GM21717 (cell line): Measurements from ENCODE around the gene ARRB2.
A peak's percentile ranks its signal among the peaks of the same experiment; 100 is the strongest.
"Not testable (repeated sequence)": the region's sequence is repeated elsewhere in the genome, so short reads cannot be mapped to it uniquely, and the experiment has no call there.

Experiments used
- ATAC-seq: cut with Tn5 transposase; IDR thresholded peaks from one replicate; pipeline ENCODE4 v1.9.1; 2021; ENCODE audit warnings: mild to moderate bottlenecking, moderate library complexity; ENCODE audit not compliant: unreplicated experiment

ARRB2 gene

DNA sequence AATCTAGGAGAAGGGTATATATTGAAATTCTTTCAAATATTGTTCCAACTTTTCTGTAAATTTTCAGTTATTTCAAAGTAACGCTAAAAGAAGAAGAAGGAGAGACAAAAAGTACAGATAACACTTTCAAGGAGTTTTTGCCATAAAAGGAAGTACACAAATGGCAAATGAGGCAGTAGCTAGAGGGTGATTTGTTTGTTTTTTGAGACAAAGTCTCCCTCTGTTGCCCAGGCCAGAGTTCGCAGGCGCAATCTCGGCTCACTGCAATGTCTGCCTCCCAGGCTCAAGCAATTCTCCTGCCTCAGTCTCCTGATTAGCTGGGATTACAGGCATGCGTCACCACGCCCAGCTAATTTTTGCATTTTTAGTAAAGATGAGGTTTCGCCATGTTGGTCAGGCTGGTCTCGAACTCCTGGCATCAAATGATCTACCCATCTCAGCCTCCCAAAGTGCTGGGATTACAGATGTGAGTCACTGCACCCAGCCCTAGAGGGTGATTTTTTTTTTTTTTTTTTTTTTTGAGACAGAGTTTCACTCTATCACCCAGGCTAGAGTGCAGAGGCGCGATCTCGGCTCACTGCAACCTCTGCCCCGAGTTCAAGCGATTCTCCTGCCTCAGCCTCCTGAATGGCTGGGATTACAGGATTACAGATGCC lies 10.9 kb upstream of the ARRB2 start:
- ATAC-seq, result not testable (repeated sequence)

DNA sequence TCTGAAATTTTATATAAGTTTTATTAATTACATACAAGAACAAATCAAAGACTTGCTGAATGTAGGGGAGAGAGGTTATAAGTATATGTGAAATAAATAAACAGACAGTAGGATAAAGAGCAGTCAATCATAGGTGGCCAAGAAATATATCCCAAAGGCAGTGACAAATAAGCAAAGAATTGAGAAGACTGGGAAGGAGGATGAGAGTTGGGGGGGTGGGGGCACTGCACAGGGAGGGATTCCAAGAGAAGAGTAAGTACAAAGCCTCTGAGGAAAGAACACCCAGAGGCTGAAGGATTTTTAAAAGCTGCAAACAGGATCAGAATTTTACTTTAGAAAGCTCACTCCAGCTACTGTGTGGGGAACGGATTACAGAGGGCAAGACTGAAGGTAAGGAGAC lies 9.3 kb upstream of the ARRB2 start:
- no peak for ATAC-seq

DNA sequence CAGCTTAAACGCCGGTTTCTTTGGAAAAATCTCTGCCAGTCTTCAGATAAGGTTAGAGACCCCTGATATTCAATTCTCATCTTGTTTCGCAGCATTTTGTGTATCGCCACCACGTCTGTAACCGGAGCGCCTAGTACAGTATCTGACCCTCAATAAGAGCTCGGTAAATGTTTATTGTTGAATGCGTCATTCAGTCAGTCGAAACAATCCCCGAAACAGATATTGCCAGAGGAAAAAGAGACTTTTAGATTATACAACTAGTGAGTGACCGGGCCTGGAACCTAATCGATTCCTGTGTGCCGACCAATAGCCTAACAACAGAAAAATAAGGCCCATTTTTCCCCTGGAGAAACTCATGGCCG lies 7.1 kb upstream of the ARRB2 start:
- ATAC-seq, result no peak

DNA sequence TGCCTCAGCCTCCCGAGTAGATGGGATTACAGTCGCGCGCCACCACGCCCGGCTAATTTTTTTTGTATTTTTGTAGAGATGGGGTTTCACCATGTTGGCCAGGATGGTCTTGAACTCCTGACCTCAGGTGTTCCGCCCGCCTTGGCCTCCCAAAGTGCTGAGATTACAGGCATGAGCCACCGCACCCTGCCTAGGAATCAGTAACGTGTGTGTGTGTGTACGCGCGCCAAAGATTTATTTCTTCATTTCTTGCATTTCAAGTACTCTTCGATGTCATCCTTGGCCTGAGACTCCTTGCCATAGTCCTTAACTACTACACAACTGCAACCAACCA lies 5.9 kb upstream of the ARRB2 start:
- ATAC-seq, result not testable (repeated sequence)

DNA sequence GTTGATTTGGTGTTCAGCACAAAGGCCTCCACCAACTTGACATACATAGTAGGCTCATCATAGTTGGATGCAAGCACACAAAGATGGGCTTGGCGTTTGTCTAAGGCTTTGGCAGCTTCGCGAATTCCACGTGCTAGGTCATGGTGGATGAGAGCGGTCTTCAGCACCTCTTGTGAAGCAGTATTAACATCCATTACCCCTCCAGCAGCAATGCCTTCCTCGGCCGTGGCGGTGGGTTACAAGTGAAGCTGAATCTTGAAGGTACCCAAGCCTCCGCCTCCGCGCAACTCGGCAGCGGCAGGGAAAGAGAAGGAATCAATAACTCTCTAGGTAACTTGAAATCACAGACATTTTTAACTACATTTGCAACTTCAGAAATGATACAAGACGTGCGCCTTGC lies 5.4 kb upstream of the ARRB2 start:
- ATAC-seq, result no peak

DNA sequence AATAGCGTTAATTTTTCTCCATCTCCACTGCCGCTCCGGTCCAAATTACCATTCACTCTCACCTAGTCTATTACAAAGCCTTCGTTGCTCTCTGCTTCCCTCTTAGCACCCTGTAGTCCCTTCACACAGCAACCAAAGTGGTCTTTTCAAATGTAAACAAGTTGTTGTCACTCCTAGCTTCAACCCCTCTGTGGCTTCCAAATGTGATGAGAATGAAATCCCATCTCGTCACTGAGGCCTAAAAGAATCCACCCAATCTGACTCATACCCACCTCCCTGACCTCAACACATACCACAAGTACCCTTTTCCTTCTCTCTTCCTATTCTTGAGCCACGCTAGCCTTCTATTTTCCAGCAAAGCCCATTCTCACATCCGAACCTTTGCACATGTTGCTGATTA lies 4.3 kb upstream of the ARRB2 start:
- ATAC-seq, result no peak

DNA sequence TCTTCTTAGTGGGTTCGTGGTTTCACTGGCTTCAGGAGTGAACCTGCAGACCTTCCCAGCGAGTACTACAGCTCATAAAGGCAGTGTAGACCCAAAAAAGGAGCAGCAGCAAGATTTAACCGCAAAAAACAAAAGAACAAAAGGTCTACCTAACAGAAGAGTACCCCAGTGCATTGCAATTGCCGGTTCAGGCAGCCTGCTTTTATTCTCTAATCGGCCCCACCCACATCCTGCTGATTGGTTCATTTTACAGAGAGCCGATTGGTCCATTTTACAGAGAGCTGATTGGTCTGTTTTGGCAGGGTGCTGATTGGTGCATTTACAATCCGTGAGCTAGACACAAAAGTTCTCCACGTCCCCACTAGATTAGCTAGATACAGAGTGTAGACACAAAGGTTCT lies 2.0 kb upstream of the ARRB2 start:
- no peak for ATAC-seq

DNA sequence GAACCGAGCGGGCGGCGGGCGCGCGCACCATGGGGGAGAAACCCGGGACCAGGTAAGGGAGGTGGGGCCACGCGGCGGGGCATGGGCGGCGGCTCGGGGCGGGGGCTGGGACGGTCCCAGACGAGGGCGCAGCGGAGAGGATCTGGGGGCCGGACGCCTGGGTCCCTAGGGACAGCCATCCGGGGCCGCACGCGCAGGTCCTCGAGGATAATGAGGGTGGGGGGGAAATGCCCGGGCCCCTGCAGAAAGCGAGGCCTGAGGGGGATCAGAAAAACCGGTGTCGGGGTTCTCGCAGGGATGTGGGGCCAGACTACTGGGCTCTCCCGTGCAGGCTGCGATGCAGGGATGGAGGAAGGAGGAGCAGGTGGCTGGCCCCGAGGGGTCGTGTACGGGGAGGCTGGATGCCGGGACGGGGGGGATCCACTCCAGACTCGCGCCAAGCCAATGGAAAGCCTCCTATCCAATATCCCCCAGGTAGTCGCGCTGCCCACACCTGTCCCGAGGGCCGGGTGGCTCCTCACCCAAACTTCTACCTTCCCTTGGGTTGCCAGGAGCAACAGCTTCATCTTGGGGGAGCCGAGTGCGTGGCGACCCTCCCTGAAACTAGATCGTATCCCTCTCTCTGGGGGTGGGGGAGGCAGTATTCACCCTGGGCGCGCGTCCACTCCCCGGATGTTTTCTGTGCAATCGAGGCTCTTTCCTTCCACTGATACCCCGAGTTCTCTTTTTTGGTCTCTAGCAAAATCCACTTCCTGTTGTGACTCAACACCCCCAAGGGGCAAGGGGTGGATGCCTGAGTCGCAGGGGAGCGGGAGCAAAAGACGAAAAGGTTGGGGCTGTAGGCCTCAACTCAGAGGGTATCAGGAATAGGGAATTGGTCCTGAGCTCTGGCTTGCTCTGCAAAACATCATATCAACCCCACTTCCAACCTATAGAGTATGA lies 532 bp downstream of the ARRB2 start:
- ATAC-seq, result peak; percentile 51

DNA sequence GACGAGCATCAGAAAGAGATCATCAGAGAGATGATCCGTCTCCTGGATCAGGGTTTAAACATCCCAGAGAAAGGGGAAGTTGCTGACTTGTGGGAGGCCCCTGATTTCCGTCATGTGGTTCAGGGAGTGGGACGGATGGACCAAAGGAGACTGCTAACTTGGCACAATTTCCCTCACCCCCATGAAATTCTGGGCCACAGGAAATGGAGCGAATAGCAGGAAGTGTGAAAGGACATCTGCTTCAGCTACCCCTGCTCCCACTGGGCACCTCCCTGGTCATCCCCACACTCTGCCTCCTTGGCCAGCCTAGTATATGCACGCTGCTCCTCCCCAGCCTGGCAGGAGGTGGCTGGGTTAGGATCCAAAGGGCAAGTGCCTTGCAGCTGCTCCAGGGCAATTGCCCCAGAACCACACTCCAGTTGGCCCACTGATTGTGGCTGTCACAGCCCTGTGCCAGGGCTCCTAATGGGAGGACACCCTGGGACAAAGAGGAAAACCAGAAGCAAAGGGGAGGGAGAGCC lies 1.3 kb downstream of the ARRB2 start:
- no peak for ATAC-seq

DNA sequence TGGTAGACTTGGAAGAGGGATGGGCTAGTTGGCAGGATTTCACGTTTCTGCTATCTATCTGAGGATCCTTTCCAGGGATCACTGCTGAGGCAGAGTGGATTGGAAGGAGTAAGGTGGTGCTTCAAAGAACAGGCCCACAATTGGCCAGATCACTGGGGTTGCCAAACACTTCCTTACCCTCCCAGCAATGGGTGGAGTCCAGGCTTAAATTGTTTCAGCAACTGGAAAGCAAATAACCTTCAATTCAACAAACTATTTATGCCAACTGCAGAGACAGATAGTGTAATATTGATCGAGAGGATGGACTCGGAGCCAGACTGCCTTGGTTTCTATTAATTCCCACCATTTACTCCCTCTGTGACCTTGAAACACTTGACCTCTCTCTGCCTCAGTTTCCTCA lies 2.1 kb downstream of the ARRB2 start:
- no peak for ATAC-seq

DNA sequence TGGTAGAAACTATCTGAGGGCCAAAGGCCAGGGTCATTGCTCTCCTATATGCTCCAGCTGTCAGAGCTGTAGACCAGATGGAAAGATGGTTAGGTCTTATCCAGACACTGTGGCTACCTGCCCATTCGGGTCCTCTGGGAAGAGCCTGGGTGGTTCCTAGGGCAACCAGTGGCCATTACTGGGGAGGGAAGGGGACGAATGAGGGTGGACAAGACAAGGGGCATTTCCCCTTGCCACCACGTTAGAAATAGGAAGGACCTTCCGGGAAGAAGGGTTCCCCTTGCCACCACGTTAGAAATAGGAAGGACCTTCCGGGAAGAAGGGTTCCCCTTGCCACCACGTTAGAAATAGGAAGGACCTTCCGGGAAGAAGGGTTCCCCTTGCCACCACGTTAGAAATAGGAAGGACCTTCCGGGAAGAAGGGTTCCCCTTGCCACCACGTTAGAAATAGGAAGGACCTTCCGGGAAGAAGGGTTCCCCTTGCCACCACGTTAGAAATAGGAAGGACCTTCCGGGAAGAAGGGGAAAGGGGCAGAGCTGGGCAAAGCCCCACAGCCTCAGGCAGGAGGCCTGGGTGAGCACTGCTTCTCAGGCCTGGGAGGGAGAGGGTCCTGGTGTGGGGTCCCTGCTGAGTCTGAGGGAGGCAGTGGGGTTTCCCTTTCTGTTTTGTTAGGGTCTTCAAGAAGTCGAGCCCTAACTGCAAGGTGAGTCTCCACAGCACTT lies 4.1 kb downstream of the ARRB2 start:
- ATAC-seq, result not testable (repeated sequence)

DNA sequence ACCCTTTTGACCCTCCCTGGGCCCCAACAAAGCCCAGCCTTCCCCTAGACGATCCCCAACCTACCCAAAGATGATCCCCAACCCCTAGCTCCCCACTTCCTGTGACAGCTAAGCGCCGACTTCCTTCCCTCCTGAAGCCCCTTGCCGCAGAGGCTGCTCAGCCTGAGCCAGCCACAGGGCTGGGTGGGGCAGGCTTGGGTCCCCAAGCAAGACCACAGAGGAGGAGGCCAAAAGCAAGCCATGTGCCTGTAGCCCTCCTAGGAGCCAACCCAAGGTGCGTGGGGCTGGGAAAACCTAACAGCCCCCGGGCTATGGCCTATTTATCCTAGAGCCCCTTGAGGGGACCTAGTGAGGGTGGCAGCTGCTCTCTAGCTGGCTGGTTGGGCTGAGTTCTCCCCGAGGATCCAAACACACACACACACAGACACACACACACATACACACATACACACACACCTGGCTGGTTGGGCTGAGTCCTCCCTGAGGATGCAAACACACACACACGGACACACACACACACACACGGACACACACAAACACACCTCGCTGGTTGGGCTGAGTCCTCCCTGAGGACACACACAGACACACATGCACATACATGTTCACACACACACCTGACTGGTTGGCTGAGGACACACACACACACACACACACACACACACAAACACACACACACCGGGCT lies 4.8 kb downstream of the ARRB2 start:
- no peak for ATAC-seq

DNA sequence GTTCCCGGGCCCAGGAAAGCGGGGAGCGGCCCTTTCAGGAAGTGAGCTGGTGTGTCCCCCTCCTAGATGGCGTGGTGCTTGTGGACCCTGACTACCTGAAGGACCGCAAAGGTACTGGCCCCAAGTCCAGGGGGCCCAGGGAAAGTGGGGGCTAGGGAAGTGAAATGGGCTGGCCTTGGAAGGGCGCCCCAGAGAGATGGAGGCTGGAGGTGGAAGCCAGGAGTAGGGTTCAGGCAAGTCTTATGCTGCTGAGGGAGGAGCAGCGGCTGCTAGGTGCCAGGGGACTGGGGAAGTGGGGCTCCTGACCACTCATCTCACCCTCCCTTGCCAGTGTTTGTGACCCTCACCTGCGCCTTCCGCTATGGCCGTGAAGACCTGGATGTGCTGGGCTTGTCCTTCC lies 5.6 kb downstream of the ARRB2 start:
- no peak for ATAC-seq

DNA sequence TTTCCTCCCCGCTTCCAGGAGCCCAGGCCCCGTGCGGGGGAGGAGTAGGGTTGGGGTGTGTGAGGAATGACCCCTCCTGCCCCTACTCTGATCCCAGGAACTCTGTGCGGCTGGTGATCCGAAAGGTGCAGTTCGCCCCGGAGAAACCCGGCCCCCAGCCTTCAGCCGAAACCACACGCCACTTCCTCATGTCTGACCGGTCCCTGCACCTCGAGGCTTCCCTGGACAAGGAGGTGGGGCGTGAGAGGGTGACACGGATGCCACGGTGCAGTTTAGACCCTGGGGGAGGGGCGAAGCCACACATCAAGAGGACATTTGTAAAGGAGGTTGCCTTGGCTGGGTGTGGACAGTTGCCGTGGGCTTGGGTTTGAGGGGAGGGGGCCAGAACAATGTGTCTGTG lies 7.4 kb downstream of the ARRB2 start:
- no peak for ATAC-seq

DNA sequence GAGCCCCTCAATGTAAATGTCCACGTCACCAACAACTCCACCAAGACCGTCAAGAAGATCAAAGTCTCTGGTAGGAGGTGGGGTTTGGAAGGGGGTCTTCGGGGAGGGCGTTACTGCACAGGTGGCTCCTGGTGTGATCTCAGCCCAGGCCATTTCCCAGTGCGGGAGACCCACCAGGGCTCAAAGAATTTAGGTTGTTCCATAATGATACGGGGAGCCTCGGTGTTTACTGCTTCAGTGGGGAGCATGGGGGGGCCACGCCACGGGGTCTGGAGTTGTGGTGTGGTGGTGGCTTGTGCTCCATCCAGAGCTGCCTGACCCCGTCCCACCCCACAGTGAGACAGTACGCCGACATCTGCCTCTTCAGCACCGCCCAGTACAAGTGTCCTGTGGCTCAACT lies 7.8 kb downstream of the ARRB2 start:
- no peak for ATAC-seq

DNA sequence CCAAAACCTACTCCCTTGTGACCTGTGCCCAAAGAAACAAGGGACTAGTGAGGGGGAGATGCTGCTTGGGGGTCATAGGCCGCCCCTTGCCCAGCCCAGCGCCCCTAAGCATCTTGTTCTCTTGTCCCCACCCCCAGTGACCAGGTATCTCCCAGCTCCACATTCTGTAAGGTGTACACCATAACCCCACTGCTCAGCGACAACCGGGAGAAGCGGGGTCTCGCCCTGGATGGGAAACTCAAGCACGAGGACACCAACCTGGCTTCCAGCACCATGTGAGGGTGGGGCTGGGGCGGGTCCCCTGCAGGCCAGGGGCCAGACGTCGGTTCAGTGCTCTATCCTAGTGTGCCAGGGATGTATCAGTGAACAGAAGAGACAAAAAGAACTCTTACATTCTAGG lies 8.7 kb downstream of the ARRB2 start:
- ATAC-seq, result no peak

DNA sequence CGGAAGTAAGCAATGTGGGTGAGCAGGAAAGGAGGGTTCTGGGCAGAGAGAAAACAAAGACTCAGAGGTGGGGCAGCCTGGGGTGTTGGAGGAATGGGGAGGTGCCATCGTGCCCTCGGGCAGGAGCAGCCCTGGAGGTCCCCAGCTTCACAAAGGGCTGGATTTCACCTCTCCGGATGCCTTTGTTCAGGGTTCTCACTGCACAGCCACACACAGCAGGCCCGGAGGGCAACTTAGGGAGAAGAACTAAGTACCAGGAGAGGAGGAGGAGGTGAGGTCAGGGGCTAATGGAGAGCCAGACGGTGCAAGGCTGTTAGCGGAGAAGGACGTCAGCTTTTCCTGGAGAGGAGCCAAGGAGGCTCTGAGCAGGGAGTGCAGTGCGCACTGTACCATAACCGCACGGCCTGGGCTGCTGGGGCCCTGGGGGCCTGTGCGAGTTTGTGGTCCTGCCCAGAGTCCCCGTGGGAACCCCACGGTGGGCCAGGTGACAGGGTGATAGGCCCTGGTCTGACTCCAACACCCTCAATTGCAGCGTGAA lies 9.3 kb downstream of the ARRB2 start:
- no peak for ATAC-seq

DNA sequence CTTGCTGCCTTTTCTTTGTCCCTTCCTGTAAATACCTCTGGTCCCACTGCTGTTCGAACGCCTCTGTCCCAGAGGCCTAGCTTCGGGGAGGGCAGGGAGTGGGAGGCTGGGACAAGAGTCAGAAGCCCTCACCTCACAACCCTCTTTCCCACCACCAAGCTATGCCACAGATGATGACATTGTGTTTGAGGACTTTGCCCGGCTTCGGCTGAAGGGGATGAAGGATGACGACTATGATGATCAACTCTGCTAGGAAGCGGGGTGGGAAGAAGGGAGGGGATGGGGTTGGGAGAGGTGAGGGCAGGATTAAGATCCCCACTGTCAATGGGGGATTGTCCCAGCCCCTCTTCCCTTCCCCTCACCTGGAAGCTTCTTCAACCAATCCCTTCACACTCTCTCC lies 10.4 kb downstream of the ARRB2 start:
- no peak for ATAC-seq

DNA sequence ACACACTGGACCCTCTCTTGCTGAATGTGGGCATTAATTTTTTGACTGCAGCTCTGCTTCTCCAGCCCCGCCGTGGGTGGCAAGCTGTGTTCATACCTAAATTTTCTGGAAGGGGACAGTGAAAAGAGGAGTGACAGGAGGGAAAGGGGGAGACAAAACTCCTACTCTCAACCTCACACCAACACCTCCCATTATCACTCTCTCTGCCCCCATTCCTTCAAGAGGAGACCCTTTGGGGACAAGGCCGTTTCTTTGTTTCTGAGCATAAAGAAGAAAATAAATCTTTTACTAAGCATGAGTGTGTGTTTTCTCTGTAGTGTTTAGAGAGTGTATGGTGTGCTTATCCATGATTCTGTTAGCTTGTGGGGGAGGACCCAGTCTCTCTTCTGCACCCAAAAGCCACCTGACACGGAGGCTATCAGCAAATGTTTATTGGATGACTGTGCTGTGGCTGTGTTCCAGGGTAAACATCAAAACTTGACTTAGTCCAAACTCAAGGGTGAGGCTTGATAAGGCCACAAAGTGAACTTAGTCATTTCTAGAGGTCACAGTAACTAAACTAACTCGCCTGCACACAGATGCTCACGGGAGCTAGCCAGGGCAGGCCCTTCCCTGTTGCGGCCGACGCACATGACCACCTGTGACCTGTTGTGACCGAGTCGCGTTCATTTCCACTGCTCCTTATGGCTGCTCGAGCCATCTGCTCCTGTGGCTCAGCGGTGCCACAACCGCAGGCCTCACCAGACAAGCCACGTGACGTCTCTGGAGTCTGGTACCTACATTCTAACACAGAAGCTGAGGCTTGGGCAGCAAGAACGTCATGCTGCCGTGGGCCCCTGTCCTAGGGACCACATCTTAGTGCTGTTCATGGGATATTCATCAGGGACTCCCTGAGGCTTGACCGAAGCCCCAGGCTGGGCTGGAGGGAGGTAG lies 11.0 kb downstream of the ARRB2 start:
- ATAC-seq, result no peak
